GM19035 (cell line): Measurements from ENCODE around the gene C2orf72.
"Not testable (repeated sequence)": the region's sequence is repeated elsewhere in the genome, so short reads cannot be mapped to it uniquely, and the experiment has no call there.

Experiments used
- ATAC-seq: cut with Tn5 transposase; IDR thresholded peaks from one replicate; pipeline ENCODE4 v1.9.1; 2021; ENCODE audit not compliant: unreplicated experiment

Gene C2orf72

GRCh38 chr2:231013820-231014219 is 23.5 kb upstream of the C2orf72 start:
- ATAC-seq, result no peak

GRCh38 chr2:231015478-231015877 is 21.8 kb upstream of the C2orf72 start:
- no peak for ATAC-seq

- ATAC-seq, result no peak
Observed at GRCh38 chr2:231015926-231016325, 21.4 kb upstream of the C2orf72 start.

DNA sequence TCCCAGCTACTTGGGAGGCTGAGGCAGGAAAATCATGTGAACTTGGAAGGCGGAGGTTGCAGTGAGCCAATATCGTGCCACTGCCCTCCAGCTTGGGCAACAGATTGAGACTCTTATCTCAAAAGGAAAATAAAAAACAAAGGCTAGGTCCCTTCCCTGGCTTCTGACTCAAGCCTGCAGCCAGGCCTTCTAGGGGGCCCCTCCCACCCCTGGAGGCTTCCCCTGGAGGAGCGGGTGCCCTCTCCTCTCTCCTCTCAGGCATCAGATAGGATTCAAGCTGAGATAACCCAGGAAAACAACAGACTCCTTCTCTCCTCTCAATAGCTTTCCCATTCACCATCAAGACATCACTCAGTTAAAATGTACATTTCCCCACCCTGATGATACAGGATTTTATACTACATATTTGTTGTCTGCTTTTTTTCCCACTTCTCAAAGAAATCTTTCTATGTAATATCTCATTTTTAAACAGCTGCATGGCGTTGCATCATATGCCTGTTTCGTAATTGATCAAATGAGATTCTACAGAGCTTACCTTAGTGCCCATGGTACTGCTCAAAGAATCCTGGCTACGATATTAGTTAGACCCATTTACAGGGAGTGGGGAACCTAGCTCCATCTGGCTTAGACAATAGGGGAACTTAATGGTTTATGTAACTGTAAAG is 20.6 kb upstream of the C2orf72 start:
- ATAC-seq, result no peak

DNA sequence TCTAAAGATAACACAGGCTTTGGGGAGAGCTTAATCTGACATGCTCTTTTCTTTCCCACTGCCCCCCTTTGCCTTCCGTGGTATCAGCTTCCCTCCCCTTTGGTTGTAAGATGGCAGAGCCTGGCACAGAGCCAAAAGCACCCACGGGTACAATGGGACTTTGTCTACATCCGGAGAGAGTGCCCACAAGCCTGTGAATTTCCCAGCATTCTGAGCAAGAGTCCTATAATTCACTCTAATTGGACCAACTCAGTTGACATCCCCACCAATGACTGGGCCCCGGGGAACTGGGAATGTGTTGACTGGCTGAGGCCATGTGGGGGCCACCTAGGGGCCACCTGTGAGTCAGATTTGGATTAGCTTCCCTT is 20.1 kb upstream of the C2orf72 start:
- ATAC-seq, result no peak

- ATAC-seq, result no peak
Observed at GRCh38 chr2:231018184-231018583, 19.1 kb upstream of the C2orf72 start.

DNA sequence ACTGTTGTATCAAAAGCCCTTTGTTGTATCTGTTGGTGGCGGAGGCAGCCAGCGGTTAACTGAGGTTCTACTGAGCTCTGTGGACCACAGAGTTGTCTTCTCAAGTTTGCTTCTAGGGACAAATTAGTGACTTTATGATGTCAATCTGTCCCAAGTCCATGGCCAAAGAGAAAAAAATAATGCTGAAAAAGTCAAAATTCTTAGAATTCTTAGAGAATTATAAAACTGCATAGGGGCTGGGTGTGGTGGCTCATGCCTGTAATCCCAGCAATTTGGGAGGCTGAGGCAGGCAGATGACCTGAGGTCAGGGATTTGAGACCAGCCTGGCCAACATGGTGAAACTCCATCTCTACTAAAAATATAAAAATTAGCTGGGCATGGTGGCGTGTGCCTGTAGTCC is 12.3 kb upstream of the C2orf72 start:
- ATAC-seq, result not testable (repeated sequence)

GRCh38 chr2:231028889-231029288 is 8.4 kb upstream of the C2orf72 start:
- ATAC-seq, result no peak

DNA sequence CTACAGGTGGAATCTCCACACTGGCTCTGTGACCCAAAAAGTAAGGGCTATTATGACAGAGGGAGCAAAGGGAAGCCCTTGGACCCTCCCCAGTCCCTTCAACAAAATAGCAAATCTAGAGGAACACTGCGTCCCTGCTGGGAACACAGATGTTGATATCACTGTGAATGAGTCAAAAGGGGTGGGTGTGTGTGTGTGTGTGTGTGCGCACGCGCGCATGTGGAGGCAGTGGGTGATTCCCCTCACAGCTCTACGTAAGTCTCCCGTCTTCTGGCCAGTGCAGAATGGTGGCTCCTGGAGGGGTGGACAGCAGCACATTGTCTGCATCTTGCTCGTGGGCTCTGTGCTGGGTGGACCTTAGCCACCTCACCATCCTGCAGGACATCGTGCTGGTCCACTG is 7.8 kb upstream of the C2orf72 start:
- ATAC-seq, result no peak

DNA sequence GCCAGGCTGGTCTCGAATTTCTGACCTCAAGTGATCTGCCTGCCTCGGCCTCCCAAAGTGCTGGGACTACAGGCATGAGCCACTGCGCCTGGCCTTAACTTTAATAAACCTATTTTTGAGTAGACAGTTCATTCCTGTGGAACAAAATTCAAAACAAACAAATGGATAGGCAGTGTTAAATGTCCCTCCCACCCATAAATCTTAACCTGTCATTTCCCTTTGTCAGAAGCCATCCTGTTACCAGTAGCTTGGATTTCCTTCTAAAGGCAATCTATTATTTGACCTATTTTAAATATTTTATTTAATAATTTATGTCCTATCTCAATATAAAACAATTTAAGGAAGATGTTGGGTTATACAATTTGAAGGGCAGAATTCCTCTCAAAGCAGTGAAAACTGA is 6.6 kb upstream of the C2orf72 start:
- ATAC-seq, result no peak

GRCh38 chr2:231032575-231033140 is 4.7 kb upstream of the C2orf72 start:
- no peak for ATAC-seq

DNA sequence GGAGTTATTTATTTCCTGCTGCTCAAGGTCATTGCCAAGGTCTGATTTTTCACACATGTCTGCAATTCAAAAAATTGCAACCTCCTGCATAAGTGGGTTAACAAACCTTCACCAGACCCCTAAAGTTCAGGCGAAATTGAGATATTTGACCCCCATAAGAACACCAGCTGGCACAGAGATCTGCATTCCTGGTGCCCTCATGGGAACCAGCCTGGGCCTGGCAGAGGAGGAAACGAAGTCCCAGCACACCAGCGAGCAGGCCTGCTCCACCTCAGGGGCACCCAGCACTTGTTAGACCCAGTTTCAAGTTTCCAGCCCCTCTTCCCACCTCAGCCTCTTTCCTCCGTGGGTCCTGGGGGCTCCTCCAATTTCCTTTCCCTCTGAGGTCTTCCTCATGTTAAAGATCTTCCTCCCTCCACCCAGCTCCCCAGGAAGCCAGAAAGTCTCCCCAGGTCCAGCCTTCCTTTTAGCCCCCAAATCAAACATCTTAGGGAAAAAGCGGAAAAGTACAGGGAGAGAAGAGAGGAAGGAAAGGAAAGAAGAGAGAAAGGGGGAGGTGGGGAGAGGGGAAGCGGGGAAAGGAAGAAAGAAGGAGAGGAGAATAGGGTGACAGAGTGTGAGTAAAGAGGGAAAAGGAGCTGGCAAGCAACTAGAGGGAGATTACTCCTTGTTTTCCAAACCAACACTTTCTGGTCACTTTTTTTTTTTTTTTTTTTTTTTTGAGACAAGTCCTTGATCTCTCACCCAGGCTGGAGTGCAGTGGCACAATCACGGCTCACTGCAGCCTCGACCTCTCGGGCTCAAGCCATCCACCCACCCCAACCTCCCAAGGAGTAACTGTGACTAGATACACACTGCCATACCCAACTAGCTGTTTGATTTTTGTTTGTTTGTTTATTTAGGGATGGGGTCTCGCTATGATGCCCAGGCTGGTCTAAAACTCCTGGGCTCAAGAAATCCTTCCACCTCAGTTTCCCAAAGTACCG is 3.9 kb upstream of the C2orf72 start:
- ATAC-seq, result no peak

DNA sequence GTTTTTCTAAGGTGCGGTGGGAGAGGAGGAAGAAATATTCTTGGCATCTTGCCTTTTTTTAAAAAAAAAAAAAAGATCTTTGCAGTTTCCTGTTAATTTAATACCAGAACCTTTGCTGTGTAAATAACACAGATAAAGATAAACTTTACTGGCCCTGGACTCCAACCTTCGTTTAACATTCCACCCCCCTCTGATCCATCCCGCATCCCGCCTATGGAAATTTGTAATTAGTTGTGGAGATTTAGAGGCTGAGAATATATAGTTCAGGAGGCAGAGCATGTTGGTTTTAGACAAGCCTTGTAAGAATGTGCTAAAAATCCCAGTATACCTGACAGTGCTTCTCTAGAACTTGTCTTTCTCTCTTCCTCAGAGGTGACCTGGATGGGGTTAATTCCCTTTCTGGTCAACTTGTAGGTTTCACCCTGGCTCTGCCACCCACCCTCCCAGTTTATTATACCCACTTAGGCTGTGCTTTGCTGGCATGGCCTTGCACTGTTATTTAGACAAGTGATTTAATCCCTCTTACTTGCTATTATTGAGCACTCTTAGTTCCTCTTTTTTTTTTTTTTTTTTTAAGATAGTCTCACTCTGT is 2.9 kb upstream of the C2orf72 start:
- ATAC-seq, result no peak

DNA sequence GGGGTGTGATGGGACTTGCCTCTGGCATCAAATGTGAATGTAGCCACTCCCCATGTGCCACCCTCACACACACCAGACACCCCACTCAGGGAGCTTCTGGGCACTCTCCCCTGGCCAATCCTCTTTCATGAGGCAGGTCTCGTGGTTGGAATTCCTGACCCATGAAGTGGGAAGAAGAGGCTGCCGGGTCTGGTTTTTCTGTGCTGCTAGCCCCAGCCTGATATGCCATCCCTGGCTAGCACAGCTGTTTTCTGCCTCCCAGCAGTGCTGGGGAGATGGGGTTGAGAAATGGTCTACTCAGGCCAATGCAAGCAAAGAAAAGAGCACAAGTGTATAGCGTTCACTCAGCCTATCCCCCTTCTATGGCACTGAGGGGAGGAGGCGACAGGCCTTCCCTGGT is 1.2 kb upstream of the C2orf72 start:
- no peak for ATAC-seq

DNA sequence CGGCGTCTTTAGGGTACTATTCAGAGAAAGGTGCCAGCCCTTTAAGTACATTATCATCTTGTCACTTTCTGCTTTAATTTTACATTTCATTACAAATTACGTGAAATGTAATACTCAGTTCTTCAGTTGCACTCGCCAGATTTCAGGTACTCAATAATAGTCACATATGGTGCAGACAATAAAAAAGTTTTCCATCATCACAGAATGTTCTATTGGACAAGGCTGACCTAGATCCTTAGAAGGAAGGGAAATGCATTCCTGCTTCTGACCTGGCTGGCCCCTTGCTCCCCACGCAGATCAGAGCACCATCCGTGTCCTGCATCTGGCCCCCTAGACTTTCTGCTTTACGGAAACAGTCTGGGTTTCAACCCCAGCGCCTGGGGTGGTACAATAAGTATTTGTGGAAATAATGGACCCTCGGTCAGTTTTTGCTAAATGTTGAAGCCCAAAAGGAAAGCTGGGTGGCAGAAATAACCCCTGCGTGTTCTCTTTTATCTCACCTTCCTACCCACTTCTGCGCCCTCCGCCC is 681 bp upstream of the C2orf72 start:
- ATAC-seq, result no peak

- no peak for ATAC-seq
Observed at GRCh38 chr2:231037731-231038482, 584 bp downstream of the C2orf72 start.

GRCh38 chr2:231038483-231039293 is 1.4 kb downstream of the C2orf72 start:
- no peak for ATAC-seq

GRCh38 chr2:231039294-231039664 is 2.0 kb downstream of the C2orf72 start:
- no peak for ATAC-seq

DNA sequence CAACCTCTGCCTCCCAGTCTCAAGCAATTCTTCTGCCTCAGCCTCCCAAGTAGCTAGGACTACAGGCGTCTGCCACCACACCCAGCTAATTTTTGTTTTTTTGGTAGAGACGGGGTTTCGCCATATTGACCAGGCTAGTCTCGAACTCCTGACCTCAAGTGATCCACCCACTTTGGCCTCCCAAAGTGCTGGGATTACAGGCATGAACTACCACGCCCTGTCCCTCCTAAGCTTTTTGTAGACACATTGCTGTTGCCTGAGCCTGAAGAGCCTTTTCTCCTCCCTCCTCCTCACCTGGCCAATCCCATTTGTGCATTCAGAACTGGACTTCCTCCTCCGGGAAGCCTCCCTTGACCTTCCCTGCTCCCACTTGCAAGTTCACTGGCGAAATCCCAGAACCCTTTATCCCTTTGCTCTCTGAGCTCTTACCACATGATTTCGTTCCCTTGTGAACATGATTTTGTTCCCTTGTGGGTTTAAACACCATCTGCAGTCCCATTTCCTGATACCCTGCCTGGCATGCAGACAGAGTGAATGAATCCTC is 2.6 kb downstream of the C2orf72 start:
- ATAC-seq, result no peak
